A673 (cell line): ENCODE results near the gene HELZ. TPM values are rescaled to one million over a fixed set of nuclear protein-coding genes. Genes with fewer than 3 reads are reported as not detected.
A peak's percentile ranks its signal among the peaks of the same experiment; 100 is the strongest.

Source experiments
- Bru-seq: library from RNA; stranded (reverse); fragments of 400-500 nt; gene quantifications from one replicate; lab custom pipeline; 2021; lab: Mats Ljungman, UMichigan
- BruChase-seq, 2 experiments: library from RNA; stranded (reverse); fragments of 400-500 nt; gene quantifications; one replicate each; lab custom pipeline; 2021; lab: Mats Ljungman, UMichigan
- BruUV-seq: library from RNA; stranded (reverse); fragments of 400-500 nt; replicated peaks from 2 replicates; lab custom pipeline; 2021; lab: Mats Ljungman, UMichigan
- CTCF ChIA-PET: fragments of 300-600 bp; sonication (Branson Sonifier 250); formaldehyde crosslinking; loops from one replicate; lab custom pipeline; 2022; ENCODE audit warnings: antibody characterized with exemption; lab: Charles Lee
- POLR2A ChIA-PET: fragments of 300-600 bp; sonication (Branson Sonifier 250); formaldehyde crosslinking; loops from one replicate; lab custom pipeline; 2022; ENCODE audit warnings: antibody characterized with exemption; ENCODE audit not compliant: low non-redundant PET; lab: Charles Lee
- DNase-seq: peaks from one replicate; pipeline ENCODE4 v3.0.0-alpha.2; 2015; ENCODE audit warnings: low spot score
- H3K27ac ChIP-seq: fragments of 200-600 bp; sonication (generic); 2 replicates; pipeline ENCODE4 v1.5.1; 2016; ENCODE audit warnings: mixed run types, low read depth, mild to moderate bottlenecking, mixed read lengths, antibody characterized with exemption, low read length; ENCODE audit not compliant: poor library complexity, severe bottlenecking
- H3K27me3 ChIP-seq: fragments of 200-600 bp; sonication (generic); replicated peaks from 2 replicates; pipeline ENCODE4 v1.6.1; 2017; ENCODE audit warnings: mixed run types, low read depth, mild to moderate bottlenecking, mixed read lengths, antibody characterized with exemption, low read length; ENCODE audit not compliant: insufficient read depth, poor library complexity
- H3K36me3 ChIP-seq: fragments of 200-600 bp; sonication (generic); 2 replicates; pipeline ENCODE4 v1.6.1; 2016; ENCODE audit warnings: mixed run types, mild to moderate bottlenecking, mixed read lengths, antibody characterized with exemption, low read length; ENCODE audit not compliant: insufficient read depth, poor library complexity, severe bottlenecking
- H3K4me1 ChIP-seq: fragments of 200-600 bp; sonication (generic); 2 replicates; pipeline ENCODE4 v1.6.1; 2017; ENCODE audit warnings: mixed run types, mild to moderate bottlenecking, mixed read lengths, antibody characterized with exemption, low read length; ENCODE audit not compliant: insufficient read depth, poor library complexity, severe bottlenecking
- H3K4me3 ChIP-seq: fragments of 200-600 bp; sonication (generic); 2 replicates; pipeline ENCODE4 v1.5.1; 2016; ENCODE audit warnings: low read depth, mixed run types, mild to moderate bottlenecking, mixed read lengths, low read length; ENCODE audit not compliant: poor library complexity, severe bottlenecking
- H3K9me3 ChIP-seq: fragments of 200-600 bp; sonication (generic); 2 replicates; pipeline ENCODE4 v1.6.1; 2016; ENCODE audit warnings: mixed run types, low read depth, mild to moderate bottlenecking, mixed read lengths, antibody characterized with exemption, low read length; ENCODE audit not compliant: poor library complexity, severe bottlenecking
- EZH2 ChIP-seq: fragments of 200-600 bp; sonication (generic); IDR thresholded peaks from 2 replicates; pipeline ENCODE4 v1.6.1; 2017; ENCODE audit warnings: borderline replicate concordance, low read depth, mild to moderate bottlenecking, mixed read lengths, antibody characterized with exemption, low read length; ENCODE audit not compliant: poor library complexity, severe bottlenecking
- intact Hi-C: fragments of 100-400 bp; cut with micrococcal nuclease; formaldehyde crosslinking; loops from one replicate; pipeline ENCODE4 v1.10.0; 2022; ENCODE audit not compliant: unreplicated experiment
- long read RNA-seq: library from polyadenylated mRNA; stranded (forward); transcript quantifications from one replicate; pipeline ENCODE4 v2.0.0, GENCODE V29; 2022
- total RNA-seq: library from RNA; stranded (reverse); gene quantifications from 2 replicates; pipeline ENCODE4 v1.2.3, GENCODE V29; 2021
- TF ChIP-seq, protein P1 (sequence below): fragments of 300-800, 200-600 bp; sonication (generic); conservative IDR thresholded peaks from 2 replicates; pipeline ENCODE4 v1.5.1; 2017; ENCODE audit warnings: low read depth, mild to moderate bottlenecking, antibody characterized with exemption, low read length, moderate library complexity, mixed read lengths

The HELZ gene, protein sequence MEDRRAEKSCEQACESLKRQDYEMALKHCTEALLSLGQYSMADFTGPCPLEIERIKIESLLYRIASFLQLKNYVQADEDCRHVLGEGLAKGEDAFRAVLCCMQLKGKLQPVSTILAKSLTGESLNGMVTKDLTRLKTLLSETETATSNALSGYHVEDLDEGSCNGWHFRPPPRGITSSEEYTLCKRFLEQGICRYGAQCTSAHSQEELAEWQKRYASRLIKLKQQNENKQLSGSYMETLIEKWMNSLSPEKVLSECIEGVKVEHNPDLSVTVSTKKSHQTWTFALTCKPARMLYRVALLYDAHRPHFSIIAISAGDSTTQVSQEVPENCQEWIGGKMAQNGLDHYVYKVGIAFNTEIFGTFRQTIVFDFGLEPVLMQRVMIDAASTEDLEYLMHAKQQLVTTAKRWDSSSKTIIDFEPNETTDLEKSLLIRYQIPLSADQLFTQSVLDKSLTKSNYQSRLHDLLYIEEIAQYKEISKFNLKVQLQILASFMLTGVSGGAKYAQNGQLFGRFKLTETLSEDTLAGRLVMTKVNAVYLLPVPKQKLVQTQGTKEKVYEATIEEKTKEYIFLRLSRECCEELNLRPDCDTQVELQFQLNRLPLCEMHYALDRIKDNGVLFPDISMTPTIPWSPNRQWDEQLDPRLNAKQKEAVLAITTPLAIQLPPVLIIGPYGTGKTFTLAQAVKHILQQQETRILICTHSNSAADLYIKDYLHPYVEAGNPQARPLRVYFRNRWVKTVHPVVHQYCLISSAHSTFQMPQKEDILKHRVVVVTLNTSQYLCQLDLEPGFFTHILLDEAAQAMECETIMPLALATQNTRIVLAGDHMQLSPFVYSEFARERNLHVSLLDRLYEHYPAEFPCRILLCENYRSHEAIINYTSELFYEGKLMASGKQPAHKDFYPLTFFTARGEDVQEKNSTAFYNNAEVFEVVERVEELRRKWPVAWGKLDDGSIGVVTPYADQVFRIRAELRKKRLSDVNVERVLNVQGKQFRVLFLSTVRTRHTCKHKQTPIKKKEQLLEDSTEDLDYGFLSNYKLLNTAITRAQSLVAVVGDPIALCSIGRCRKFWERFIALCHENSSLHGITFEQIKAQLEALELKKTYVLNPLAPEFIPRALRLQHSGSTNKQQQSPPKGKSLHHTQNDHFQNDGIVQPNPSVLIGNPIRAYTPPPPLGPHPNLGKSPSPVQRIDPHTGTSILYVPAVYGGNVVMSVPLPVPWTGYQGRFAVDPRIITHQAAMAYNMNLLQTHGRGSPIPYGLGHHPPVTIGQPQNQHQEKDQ (N-terminal part only)
- 49.1 and 57.3 TPM in 2 replicates for total RNA-seq
- percentile 89 among the genes with signal in this experiment for Bru-seq, nascent RNA
- percentile 86 among the genes with signal in this experiment for BruChase-seq, experiment 1, labeled RNA remaining after a 2-hour chase
- BruChase-seq, experiment 2, labeled RNA remaining after a 6-hour chase = percentile 83 among the genes with signal in this experiment
- long read RNA-seq, full-length matches to known transcripts = 8 of 27 reads
- long read RNA-seq, partial matches to known transcripts = 4 of 27 reads
- long read RNA-seq, other reads (novel, unspliced or antisense) = 15 of 27 reads

DNA sequence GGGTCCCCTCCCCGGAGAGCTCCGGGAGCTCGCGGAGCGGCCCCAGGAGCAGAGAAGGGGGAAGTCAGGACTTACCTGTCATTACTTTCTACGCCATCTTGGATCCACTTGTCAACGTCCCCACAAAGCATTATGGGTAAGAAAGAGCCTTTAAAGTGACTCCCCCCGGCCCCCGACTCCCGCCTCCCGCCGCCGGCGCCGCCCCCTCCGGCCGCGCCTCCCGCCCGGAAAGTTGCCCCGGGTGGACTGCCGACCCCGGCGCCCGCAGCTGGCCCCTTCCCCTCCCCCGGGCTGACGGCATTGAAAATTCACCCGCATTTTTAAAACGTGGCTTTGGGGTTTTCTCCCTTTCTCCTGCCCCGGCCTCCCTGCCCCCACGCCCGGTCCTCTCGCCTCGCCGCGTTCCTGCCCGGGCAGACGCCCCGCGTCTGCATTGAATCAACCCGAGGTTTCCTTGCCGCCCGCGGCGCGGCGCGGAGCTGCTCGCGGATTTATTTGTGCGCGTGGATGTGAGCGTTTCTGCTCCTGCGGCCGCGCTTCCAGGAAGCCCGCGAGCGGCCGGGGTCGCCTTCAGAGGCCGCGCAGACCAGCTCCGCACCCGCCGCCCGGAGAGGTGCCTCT is at the start of gene HELZ:
Gene HELZ, minus strand, starts transcription at position 124 of the 621 bp plus-strand sequence. CDS start 26,392 bp downstream, outside the sequence.
- H3K4me3 ChIP-seq = peak within 1 kb of the TSS; percentile 88
- peak; percentile 87 for DNase-seq
- ChIA-PET CTCF (interaction anchor here (0.6 kb wide), 1 partner anchor 46 kb away, joined by 12 read pairs; no protein-coding TSS in a partner anchor), POLR2A (interaction anchor here (0.6 kb wide), 1 partner anchor 24 kb away, joined by 3 read pairs; no protein-coding TSS in a partner anchor)
- no peaks in the 10 kb centered on the region for H3K27me3 ChIP-seq
- no TSS peak for BruUV-seq
- peak within 1 kb of the TSS; percentile 88 for H3K27ac ChIP-seq
- H3K4me1 ChIP-seq = peaks cover 19% of the 10 kb centered on the region
- intact Hi-C loops = no loop called here
- TF ChIP-seq, protein P1, sequence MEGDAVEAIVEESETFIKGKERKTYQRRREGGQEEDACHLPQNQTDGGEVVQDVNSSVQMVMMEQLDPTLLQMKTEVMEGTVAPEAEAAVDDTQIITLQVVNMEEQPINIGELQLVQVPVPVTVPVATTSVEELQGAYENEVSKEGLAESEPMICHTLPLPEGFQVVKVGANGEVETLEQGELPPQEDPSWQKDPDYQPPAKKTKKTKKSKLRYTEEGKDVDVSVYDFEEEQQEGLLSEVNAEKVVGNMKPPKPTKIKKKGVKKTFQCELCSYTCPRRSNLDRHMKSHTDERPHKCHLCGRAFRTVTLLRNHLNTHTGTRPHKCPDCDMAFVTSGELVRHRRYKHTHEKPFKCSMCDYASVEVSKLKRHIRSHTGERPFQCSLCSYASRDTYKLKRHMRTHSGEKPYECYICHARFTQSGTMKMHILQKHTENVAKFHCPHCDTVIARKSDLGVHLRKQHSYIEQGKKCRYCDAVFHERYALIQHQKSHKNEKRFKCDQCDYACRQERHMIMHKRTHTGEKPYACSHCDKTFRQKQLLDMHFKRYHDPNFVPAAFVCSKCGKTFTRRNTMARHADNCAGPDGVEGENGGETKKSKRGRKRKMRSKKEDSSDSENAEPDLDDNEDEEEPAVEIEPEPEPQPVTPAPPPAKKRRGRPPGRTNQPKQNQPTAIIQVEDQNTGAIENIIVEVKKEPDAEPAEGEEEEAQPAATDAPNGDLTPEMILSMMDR = no peak
- H3K36me3 ChIP-seq = peaks cover 5% of the 10 kb centered on the region
- H3K9me3 ChIP-seq = no peaks in the 10 kb centered on the region

DNA sequence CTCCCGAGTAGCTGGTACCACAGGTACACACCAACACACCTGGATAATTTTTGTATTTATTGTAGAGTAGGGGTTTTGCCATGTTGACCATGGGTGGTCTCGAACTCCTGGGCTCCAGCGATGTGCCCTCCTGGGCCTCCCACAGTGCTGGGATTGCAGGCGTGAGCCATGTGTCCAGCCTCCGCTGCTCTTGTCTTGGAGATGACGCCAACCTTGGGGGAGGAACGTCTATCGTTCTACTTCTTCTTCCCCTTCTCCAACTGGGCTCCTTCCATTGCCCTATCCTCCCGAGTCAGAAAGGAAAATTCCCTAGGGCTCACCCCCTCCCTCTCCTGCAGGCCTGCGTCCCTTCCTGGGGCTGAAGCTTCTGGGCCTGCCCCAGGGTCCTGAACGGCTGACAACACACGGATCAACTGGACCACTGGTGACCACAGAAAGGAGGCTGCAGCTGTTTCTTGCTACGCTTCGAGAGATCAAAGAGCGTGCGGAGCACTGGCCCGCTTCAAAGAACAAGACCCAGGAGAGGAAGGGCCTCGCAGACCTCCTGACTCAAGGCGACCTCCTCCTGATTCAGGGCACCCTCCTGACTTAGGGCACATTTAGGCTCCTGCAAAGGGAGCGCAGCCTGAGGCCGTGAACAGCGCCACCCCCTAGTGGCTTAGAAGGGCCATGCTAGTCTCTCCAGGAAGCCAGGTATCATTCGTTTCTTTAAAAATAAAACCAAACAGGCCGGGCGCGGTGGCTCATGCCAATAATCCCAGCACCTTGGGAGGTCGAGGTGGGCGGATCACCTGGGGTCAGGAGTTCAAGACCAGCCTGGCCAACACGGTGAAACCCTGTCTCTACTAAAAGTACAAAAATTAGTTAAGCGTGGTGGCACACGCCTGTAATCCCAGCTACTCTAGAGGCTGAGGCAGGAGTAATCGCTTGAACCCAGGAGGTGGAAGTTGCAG is 48.5 kb upstream of the HELZ start:
- Histone ChIP-seq H3K4me3 (no peak overlapping the region), H3K9me3 (no peaks in the 10 kb centered on the region), H3K27me3 (no peaks in the 10 kb centered on the region), H3K27ac (no peak overlapping the region), H3K4me1 (peaks cover 6% of the 10 kb centered on the region), H3K36me3 (no peaks in the 10 kb centered on the region)
- ChIA-PET CTCF (interaction anchor here (0.6 kb wide), 3 partner anchors 26 to 547 kb away, joined by 3 to 9 read pairs (median 4); no protein-coding TSS in a partner anchor), POLR2A (no interaction called here)
- intact Hi-C loops = loop anchor here (5.0 kb wide), 1 partner anchor 71 kb away; no protein-coding TSS in a partner anchor
- no peak for TF ChIP-seq EZH2
- TF ChIP-seq, protein P1 = peak; percentile 85
- DNase-seq = peak; percentile 73
- no TSS peak for BruUV-seq
